Stimulated activated naive CD8-positive, alpha-beta T cell treated with anti-CD3 and anti-CD28 coated beads, Interleukin-15, amount 100 ng/mL, for 72 hours (primary cell): Measurements from ENCODE around the gene EHD4.

ENCODE experiments used
- ATAC-seq: fragments of 150-1000 bp; cut with Tn5 transposase; 2 replicates; pipeline ENCODE4 v1.10.0; 2021; ENCODE audit warnings: mild to moderate bottlenecking, moderate library complexity
- DNase-seq, 2 donors: peaks; one replicate each; pipeline ENCODE4 v3.0.0; 2021 to 2022
- H3K27ac Mint-ChIP-seq, 2 donors: one replicate each; pipeline ENCODE4 v1.8.0; 2022; ENCODE audit warnings: mild to moderate bottlenecking in 2 of 2, mixed read lengths in 2 of 2, moderate library complexity in 2 of 2
- H3K27me3 Mint-ChIP-seq: one replicate; pipeline ENCODE4 v1.8.0; 2022; ENCODE audit warnings: mixed read lengths
- H3K4me1 Mint-ChIP-seq: one replicate; pipeline ENCODE4 v1.8.0; 2022; ENCODE audit warnings: mild to moderate bottlenecking, mixed read lengths
- H3K4me3 Mint-ChIP-seq, 2 donors: one replicate each; pipeline ENCODE4 v1.8.0; 2022; ENCODE audit warnings: mild to moderate bottlenecking in 2 of 2, mixed read lengths in 2 of 2, moderate library complexity in 1 of 2
- H3K9me3 Mint-ChIP-seq, 2 donors: one replicate each; pipeline ENCODE4 v1.8.0; 2022; ENCODE audit warnings: mixed read lengths in 2 of 2

The EHD4 gene

DNA sequence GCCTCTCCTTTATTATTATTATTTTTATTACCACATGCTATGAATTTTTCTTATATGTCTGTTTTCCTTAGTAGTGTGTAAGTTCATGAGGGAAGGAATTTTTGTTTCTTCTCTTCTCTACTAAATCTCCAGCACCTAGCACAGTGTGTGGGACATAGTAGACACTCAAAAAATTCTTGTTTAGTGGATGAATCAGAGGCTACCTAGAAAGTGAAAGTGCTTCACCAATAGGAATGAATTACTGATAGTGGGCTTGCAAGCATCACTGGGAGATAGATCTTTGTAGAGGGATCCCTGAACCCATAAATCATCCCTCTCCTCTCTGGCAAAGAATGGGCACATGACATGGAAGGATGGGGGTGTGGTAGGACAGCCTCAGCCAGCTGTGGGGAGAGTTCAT lies 87.0 kb downstream of the EHD4 start:
- Mint-ChIP-seq H3K4me3 (no peak overlapping the region), H3K27ac (no peak overlapping the region), H3K9me3 (no peaks in the 10 kb centered on the region), H3K4me1 (peaks cover 30% of the 10 kb centered on the region), H3K27me3 (peaks cover 26% of the 10 kb centered on the region)
- ATAC-seq (no peak), DNase-seq (no peak)

DNA sequence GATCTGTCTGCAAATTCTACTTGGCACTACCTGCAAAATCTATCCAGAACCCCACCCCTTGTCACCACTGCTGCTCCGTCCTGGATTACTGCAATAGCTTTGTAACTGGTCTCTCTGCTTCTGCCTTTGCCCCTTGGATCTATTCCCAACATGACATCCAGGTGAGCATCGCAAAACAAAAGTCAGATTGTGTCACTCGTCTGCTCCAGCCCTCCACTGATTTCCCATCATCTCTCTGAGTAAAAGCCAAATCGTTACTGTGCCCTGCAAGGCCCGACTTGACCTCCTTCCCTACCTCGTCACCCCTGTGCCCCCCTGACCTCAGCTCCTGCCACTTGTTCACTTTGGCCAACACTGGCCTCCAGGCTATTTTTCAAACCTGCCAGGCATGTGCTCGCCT lies 87.9 kb downstream of the EHD4 start:
- H3K27ac Mint-ChIP-seq: peak overlapping the region in 1 of 2 donors; percentile 14
- H3K9me3 Mint-ChIP-seq: no peaks in the 10 kb centered on the region
- peaks cover 27% of the 10 kb centered on the region for H3K4me1 Mint-ChIP-seq
- H3K27me3 Mint-ChIP-seq: peaks cover 26% of the 10 kb centered on the region
- no peak for DNase-seq
- ATAC-seq: no peak
- H3K4me3 Mint-ChIP-seq: no peak overlapping the region

DNA sequence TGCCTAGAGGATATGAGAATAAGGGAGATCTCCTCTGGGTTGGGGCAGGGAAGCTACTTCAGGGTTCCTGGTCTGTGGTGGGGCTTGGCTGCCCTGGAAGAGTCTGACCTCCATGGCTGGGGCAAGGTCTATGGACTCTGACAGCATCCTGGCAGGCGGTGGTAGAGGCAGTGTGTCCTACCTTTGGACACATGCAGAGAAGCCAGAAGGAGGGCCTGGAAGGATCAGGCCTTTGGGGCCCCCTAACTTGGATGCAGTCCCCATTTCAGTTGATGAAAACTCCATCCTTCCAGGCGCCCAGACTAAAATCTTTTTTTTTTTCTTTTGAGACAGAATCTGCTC lies 88.9 kb downstream of the EHD4 start:
- Mint-ChIP-seq H3K27ac (no peak overlapping the region), H3K9me3 (no peaks in the 10 kb centered on the region), H3K27me3 (peaks cover 26% of the 10 kb centered on the region), H3K4me3 (no peak overlapping the region), H3K4me1 (peaks cover 17% of the 10 kb centered on the region)
- DNase-seq: no peak
- ATAC-seq: no peak

DNA sequence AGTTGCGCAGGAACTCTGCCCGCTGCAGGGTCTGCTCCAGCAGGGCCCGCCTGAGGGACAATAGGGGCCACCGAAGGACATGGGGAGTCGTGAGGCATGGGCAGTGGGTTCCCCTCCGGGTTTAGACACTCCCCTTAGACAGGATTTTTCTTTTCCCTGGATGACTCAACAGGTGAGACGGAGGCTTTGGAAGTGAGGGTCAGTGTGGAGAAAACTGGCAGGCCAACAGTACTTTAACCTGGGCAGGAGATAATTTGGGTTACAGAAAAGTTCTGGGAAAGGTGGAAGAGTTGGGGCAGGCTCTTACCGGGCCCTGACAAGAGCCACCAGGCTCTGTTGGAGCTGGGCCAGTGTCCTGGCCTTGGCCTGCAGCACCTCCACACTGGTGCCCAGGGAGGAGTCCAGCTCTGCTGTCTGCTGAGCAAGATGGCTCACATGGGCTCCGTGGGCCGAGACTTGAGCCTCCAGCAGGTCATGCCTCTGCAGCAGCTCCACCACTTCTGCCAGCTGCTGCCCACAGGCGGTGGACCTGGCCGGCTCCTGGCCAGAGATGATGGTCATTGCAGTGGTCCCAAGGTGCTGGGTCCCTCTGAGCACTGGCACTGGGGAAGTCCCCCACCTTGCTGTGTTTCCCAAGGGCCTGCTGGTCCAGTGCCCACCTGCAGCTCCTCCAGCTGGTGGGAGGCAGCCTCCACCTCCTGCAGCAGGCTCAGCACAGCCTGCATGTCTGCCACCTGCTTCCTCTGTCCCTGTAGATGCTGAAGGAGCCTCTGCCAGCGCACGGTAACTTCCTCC lies 89.5 kb downstream of the EHD4 start:
- no peak for DNase-seq
- Mint-ChIP-seq H3K4me3 (no peak overlapping the region), H3K9me3 (no peaks in the 10 kb centered on the region), H3K27me3 (peaks cover 26% of the 10 kb centered on the region), H3K27ac (no peak overlapping the region), H3K4me1 (peaks cover 12% of the 10 kb centered on the region)
- no peak for ATAC-seq

DNA sequence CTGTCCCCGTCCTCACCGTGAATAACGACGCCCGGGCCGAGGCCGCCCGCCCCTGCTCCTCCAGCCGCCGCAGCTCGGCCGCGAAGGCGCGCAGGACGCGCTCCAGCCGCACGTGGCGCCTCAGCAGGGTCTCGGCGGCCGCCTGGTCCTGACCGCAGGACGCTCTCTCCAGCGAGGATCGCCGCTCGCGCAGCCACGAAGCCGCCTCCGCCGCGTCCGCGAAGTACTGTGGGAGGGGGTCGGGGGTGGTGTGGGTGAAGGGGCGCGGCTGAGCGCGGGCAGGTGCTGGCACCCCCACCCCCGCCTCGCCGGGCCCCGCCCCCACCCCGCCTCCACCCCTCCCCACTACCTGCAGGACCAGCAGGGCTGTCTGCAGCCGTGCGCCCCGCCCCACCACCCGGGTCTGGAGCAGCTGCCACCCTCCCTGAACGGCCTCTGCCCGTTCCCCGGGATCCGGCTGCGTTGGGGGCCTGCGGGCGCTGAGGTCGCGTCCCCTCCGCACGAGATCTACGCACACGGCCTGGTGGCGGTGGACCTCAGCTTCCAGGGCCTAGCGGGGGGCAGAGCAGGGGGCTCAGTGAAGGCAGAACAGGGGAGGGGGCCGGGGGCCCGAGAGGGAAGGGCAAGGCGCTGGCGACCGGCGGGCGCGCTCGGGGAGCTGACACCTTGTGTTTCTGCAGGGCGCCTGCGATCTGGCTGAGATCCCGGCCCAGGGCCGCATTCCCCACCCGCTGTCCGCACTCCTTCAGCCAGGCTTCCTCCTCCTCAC lies 90.3 kb downstream of the EHD4 start:
- Mint-ChIP-seq H3K27ac (no peak overlapping the region), H3K4me1 (peaks cover 6% of the 10 kb centered on the region), H3K27me3 (peaks cover 26% of the 10 kb centered on the region), H3K4me3 (no peak overlapping the region), H3K9me3 (no peaks in the 10 kb centered on the region)
- peak; percentile 44 for ATAC-seq
- DNase-seq: no peak

DNA sequence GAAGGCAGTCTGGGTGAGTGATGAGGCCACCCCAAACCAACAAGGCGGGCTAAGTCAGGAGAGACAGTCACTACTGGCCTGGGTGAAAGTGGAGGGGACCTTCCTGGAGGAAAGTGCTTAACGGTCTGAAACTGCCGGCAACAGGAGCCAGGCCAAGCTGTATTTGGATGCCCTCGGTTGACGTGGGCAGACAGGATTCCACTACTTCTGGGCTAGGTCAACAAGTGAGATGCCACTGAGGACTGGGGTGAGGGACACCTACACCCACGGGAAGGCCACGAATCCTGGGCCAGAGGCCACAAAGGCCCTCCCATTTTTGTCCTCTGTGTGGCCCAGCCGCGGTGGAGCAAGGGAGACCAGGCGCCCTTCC lies 90.8 kb downstream of the EHD4 start:
- H3K4me3 Mint-ChIP-seq: peak overlapping the region; percentile 31
- H3K27ac Mint-ChIP-seq: peak overlapping the region in 1 of 2 donors; percentile 30
- H3K9me3 Mint-ChIP-seq: no peaks in the 10 kb centered on the region
- ATAC-seq (no peak), DNase-seq (no peak)
- H3K27me3 Mint-ChIP-seq: peaks cover 26% of the 10 kb centered on the region
- H3K4me1 Mint-ChIP-seq: peaks cover 6% of the 10 kb centered on the region

GRCh38 chr15:41881086-41881485 lies 91.3 kb downstream of the EHD4 start:
- no peak for DNase-seq
- Mint-ChIP-seq H3K4me1 (peaks cover 6% of the 10 kb centered on the region), H3K27ac (peak overlapping the region; percentile 30), H3K9me3 (no peaks in the 10 kb centered on the region), H3K4me3 (peak overlapping the region; percentile 31), H3K27me3 (peaks cover 26% of the 10 kb centered on the region)
- ATAC-seq: no peak

- Mint-ChIP-seq H3K4me3 (no peak overlapping the region), H3K4me1 (peaks cover 2% of the 10 kb centered on the region), H3K27me3 (peaks cover 26% of the 10 kb centered on the region), H3K9me3 (no peaks in the 10 kb centered on the region), H3K27ac (no peak overlapping the region)
- DNase-seq: no peak
- ATAC-seq: no peak
These were observed 92.0 kb downstream of the EHD4 start for GRCh38 chr15:41880156-41880877.

GRCh38 chr15:41879321-41879845 lies 93.0 kb downstream of the EHD4 start:
- Mint-ChIP-seq H3K27ac (no peak overlapping the region), H3K4me1 (no peaks in the 10 kb centered on the region), H3K27me3 (peaks cover 26% of the 10 kb centered on the region), H3K9me3 (no peaks in the 10 kb centered on the region), H3K4me3 (no peak overlapping the region)
- ATAC-seq: no peak
- no peak for DNase-seq

- Mint-ChIP-seq H3K27ac (no peak overlapping the region), H3K9me3 (no peaks in the 10 kb centered on the region), H3K4me3 (no peak overlapping the region), H3K4me1 (no peaks in the 10 kb centered on the region), H3K27me3 (peaks cover 25% of the 10 kb centered on the region)
- ATAC-seq: no peak
- DNase-seq: no peak
These were observed 94.0 kb downstream of the EHD4 start for GRCh38 chr15:41878355-41878699.

DNA sequence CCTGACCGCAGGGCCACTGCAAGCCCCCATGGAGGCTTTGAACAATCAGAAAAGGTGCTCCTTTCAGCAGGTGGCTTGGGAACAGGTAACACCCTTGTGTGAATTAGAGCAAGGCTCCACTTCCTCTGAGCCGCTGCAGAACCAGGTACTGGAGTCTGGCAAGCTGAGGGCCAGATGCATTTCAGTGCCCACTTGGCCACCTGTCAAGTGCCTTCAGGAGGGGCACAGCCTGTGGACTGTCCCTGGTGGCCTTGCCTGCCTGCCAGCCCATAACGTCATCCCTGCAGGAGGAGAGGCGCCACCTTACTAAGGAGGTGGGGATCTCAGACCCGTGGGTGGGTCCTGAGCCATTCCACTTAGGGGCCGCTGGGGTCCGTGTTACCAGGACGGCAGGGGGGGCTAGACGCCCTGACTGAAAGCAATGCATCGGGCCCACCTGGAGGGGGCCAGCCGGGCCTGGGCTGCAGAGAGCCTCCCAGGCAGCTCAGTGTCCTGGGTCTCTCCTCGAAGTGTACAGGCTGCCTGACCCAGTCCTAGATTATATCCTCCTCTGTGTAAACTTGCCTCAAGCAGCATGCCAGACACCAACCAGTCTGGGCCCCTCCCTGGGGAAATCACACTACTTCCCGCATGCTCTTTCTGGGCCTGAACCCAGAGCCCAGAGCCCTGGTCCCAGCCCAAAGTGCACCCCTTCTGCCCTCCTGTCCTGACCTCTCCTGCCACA lies 94.6 kb downstream of the EHD4 start:
- peaks cover 20% of the 10 kb centered on the region for H3K27me3 Mint-ChIP-seq
- H3K27ac Mint-ChIP-seq: no peak overlapping the region
- ATAC-seq (no peak), DNase-seq (no peak)
- no peaks in the 10 kb centered on the region for H3K4me1 Mint-ChIP-seq
- no peak overlapping the region for H3K4me3 Mint-ChIP-seq
- no peaks in the 10 kb centered on the region for H3K9me3 Mint-ChIP-seq

DNA sequence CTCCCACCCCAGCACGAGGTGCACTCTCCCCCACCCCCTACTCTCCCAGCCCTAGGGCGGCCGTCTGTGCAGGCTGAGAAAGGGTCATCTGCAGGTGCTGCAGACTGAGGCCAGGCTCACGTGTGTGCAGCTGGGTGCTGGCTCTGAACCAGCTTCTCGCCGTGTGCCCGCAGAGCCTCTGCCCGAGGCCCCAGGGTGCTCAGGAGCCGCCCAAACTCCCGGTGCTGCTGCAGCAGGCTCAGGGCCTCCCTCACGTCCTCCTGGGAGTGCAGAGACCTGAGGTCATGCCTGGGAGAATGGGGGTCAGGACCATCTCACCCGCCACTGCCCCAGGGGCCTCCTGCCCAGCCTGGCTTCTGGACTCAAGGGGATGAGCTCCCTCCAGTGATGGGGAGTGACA lies 95.7 kb downstream of the EHD4 start:
- Mint-ChIP-seq H3K4me3 (no peak overlapping the region), H3K4me1 (peaks cover 2% of the 10 kb centered on the region), H3K27me3 (peaks cover 14% of the 10 kb centered on the region), H3K27ac (peak overlapping the region in 1 of 2 donors; percentile 4), H3K9me3 (no peaks in the 10 kb centered on the region)
- DNase-seq (no peak), ATAC-seq (no peak)

DNA sequence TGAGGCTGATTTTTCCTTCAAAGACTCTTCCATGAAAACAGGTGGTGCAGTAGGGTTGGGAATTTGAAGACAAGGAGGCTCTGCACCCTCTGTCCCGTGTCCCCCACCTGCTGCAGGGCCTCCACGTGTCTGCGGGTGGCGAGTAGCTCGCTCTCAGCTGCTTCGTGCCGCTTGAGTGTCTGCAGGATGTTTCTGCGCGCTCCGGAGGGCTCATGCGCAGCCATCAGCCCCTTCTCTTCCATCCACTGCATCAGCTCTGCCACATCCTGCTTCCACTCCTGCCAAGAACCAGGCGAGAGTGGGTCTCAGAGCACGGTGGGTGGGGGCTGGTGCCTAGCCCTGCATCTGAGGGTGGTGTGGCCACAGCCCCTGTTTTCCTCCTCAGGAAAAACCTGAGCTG lies 96.3 kb downstream of the EHD4 start:
- ATAC-seq (no peak), DNase-seq (no peak)
- H3K27ac Mint-ChIP-seq: no peak overlapping the region
- H3K4me3 Mint-ChIP-seq: no peak overlapping the region
- H3K27me3 Mint-ChIP-seq: peaks cover 7% of the 10 kb centered on the region
- no peaks in the 10 kb centered on the region for H3K9me3 Mint-ChIP-seq
- peaks cover 9% of the 10 kb centered on the region for H3K4me1 Mint-ChIP-seq

GRCh38 chr15:41874736-41875135 lies 97.6 kb downstream of the EHD4 start:
- H3K27me3 Mint-ChIP-seq: no peaks in the 10 kb centered on the region
- peaks cover 17% of the 10 kb centered on the region for H3K4me1 Mint-ChIP-seq
- H3K9me3 Mint-ChIP-seq: no peaks in the 10 kb centered on the region
- DNase-seq (no peak), ATAC-seq (no peak)
- no peak overlapping the region for H3K4me3 Mint-ChIP-seq
- H3K27ac Mint-ChIP-seq: no peak overlapping the region

DNA sequence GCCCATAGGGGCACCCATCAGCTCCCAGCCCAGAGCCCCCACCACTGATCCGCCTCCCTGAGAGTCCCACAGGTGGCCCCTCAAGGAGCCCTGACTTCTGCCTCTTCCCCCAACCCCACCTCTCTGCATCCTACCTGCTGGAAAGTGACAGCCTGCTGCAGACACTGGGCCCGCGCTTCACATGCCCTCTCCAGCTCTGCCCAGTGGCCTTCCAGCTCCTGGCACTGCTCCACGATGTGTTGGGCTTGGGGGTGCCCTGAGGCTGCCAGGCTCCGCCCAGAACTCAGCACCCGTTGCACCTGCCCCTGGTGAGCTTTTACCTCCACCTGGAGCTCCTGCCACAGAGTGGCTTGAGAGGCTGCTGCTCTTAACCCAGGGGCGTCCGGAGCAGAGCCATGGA lies 98.6 kb downstream of the EHD4 start:
- no peak for DNase-seq
- no peak for ATAC-seq
- Mint-ChIP-seq H3K27me3 (no peaks in the 10 kb centered on the region), H3K27ac (no peak overlapping the region), H3K9me3 (no peaks in the 10 kb centered on the region), H3K4me3 (no peak overlapping the region), H3K4me1 (peaks cover 17% of the 10 kb centered on the region)
